Epidermal melanocyte (primary cell): ENCODE data around the gene ATXN1.

Experiments
- DNase-seq: peaks from one replicate; pipeline ENCODE4 v3.0.0; 2011; ENCODE audit warnings: low spot score; ENCODE audit not compliant: insufficient read length

The ATXN1 gene

DNA sequence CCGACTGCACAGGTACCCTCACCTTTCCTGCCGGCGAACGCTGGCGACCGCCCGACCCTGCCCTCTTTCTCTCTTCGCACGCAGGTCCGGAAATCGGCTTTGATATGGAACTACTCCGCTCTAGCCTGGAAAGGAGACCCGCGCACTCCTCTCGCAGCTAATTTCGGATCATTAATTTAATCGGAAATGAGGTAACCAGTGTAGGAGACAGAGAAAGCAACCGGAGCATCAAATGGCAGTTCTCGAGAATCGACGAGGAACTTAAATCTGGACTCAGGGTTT is 949 bp upstream of the ATXN1 start:
- no peak for DNase-seq

- DNase-seq = peak; percentile 55
Observed at GRCh38 chr6:16761471-16762267, 409 bp upstream of the ATXN1 start.

- peak; percentile 46 for DNase-seq
Observed at GRCh38 chr6:16759646-16760515, 1.4 kb downstream of the ATXN1 start.

GRCh38 chr6:16759181-16759645 is 2.0 kb downstream of the ATXN1 start:
- no peak for DNase-seq

GRCh38 chr6:16758163-16758975 is 2.9 kb downstream of the ATXN1 start:
- DNase-seq = no peak

DNA sequence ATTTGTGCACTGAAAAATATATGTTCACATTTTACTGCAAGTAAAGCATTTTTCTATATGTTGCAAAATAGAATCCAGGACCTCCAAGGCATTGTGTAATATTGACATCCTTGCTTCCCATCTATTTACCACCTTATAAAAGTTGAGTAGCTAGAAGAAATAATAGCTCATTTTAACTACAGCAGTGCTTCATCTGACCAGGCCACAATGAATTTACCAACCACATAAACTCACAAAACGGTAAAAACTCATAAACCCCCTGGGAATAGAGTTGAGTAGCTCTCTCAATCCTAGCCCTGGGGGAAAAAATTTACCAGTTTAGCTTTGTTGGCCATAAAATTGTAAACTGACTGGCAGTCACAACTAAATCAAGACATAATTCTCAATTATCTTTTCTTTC is 3.9 kb downstream of the ATXN1 start:
- DNase-seq = no peak

DNA sequence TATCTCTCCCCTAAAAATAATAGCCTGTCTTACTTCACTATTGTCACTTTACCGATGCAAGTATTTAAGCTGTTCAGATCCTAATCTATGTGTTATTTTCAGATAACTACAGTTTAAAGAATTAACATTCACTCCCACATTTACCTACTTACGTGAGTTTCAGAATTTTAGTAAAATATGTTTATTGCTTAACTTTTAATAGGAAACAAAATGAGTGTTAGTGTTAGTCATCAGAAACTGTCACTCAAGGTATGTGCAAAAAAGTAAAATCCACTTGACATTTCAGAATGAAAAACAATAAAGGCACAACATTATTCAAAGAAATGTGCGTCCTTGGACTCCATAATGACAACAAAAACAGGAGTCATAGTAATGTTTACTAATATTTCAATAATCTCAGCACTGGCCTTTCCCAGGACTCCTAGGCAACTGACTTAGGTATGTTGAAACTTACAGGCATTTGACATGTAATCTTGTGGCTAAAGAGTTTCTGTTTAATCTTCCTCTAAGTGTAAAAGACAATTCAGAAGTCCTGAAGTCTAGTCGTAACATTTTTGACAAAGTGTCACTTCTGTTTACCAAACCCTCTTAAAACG is 4.5 kb downstream of the ATXN1 start:
- DNase-seq = no peak

GRCh38 chr6:16755544-16755943 is 5.7 kb downstream of the ATXN1 start:
- no peak for DNase-seq

DNA sequence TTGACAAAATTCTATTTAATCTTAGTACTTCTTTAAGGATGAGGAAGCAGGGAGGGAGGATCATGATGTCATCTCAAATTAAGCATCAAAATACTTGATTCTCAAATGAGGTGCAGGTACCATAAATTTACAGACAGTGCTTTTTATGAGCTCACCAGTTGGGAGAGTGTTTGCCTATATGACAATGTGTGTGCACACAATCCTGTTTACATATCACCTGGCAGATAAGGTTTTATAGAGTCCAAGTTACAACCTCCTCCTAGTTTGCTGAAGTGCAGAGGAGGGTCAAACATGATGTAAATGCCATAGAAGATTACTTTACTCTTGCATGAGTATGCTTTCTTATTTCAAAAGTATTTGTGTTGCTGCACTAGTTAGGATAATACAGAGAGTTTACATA is 6.4 kb downstream of the ATXN1 start:
- no peak for DNase-seq

- DNase-seq = no peak
Observed at GRCh38 chr6:16754274-16754673, 7.0 kb downstream of the ATXN1 start.

DNA sequence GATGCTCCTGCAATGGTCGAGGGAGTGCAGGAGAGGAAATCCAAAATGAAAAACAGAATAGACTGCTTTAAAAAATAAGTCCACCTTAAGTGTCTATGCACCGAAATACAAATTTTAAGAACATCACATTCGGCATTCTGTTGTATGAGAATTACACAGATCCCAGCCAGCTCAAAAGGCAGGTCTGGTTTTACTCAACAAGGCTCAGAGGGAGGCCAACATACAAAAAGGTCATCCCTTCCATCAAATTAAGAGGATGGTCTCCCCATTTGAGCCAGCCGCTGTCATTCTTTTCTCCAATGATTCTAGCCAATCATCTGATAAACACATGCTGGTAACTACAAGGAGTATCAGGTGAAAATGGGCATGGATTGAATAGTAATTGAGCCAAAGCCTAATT is 7.9 kb downstream of the ATXN1 start:
- DNase-seq = no peak

DNA sequence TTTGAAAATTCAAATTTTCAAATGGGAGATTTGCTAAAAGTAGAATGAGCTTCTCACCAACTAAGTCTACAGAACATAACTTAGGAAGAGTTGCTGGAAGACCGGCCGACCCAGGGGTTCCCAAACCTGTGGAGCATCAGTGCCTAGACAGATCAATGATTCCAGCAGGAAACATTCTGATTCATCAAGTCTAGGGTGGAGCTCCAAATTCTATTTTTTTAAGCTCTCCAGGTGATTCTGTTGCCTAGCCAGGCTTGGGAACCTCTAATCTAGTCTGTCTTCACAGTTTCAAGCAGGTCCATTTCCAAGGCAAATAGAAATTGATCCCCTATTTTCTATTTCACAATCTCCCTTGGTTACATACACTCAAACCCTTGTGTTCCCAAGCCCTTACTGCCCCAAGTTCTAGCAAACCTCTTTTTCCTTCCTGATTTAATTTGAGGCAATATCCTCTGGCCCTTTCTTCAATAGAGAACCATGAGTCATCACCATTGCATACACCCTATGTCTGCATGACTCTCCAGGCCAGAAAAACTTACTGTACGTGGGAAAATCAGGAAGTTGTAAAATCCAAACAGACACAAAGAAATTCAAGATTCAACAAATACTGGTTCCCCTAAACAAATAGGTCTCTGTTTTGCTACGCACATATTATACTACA is 8.9 kb downstream of the ATXN1 start:
- no peak for DNase-seq

- no peak for DNase-seq
Observed at GRCh38 chr6:16751251-16751946, 9.9 kb downstream of the ATXN1 start.

DNA sequence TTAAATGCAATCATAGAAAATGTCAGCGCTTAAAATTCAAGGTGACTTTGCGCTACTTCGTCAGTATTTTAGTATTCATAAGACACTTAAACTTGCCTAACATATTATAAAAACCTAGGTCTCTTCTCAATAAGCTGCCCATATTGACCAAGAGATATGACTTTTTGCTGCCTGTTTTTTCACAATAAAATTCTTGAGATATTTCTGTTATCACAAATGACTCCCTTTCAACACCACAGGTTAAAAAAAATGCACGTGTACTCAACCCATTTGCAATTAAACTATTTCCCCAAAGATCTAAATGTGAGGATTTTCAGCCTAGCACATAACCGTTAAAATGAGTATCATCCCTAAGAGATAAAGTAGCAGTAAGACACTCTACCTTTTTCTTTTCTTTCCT is 10.7 kb downstream of the ATXN1 start:
- no peak for DNase-seq

DNA sequence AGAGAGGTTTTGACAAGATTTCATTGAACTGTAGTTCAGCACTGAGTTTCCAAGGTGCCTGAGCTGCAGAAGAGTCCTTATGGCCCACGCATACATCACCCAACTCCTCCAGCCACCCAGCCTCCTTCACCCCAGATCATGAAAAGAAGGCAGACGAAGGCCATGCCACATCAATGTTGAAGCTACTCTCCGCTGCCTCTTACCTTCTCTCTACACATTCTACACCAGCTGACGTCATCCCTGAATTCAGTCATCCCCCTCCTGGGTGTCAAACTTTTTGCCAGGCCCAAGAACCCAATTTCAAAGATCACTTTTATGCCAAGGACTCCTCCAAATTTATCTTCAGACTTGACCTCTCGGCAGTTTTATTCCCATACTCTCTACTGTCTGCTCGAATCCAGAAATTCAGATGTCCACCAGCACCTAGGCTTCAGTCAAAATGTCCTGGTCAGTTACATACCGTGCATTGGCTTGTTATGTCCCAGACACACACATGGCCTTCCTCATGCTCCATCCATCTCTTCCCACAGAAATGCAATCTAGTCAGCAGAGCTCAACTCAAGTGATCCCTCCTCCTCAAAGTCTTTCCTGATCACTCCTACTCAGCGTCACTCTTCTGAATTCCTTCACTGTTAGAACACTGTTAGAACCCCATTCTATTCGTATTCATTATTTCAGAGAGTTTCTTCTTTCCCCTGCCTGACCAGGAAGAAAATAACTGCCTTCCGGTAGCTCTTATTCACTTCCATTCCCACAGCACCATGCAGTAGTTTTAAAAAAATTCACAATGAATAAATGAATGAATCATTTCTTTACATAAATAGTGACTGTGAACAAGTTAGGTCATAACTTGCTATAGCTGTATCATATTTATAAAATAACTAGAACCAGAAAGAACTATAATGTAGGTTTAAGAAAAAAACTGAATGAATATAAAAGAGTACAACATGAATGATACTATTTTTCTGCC is 11.5 kb downstream of the ATXN1 start:
- no peak for DNase-seq

- DNase-seq = no peak
Observed at GRCh38 chr6:16748025-16748319, 13.3 kb downstream of the ATXN1 start.

DNA sequence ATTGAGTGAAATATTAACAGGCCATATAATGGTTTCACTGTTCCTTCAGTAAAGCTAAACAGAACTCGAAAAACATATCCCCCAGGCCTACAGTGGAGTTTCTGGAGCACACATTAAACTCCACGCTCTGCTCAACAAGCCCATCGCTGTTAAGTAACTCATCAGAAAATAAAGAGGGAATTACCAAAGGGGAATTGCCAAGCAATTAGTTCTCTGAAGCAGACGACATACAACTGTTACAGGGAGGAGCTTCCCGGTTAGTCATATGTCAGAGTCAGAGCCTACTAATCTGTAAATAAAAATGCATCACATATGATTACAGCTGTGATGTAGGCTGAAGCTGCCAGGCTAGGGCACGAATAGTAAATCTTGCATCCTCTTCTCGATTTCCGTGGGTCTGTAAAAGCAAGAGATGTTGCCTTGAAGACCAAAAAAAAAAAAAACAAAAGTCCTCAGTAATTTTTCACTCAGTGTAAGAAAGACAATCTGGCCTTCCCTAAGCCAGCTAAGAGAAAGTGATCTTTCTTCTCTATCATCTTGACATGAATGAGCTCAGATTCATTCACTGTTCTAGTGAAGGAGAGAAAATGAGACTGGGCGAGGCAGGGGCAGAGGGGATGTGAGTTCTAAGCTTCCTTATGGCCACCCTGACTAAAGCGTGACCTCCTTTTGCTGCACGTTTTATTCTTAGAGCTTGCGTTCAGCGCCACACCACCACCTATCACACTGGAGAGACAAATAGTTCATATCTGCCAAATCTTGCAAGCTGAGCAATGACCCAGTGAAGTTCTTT is 13.8 kb downstream of the ATXN1 start:
- DNase-seq = peak; percentile 53

DNA sequence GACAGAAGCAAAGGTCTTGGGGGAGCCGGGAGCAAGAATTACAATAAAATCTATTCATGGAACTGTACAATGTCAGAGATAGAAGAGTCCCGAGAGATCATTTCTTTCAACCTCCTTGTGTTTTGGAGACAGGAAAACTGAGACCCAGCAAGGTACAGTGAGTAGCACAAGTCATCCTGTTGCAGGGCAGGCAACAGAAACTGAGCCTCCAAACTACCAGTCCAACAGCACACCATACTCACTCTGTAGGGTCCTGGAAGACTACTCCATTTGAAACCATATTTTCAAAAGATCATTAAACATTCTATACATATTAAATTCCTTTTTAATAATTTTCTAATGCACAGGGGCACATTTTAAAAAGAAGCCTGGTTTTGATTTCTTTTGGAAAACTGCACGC is 14.4 kb downstream of the ATXN1 start:
- DNase-seq = no peak

DNA sequence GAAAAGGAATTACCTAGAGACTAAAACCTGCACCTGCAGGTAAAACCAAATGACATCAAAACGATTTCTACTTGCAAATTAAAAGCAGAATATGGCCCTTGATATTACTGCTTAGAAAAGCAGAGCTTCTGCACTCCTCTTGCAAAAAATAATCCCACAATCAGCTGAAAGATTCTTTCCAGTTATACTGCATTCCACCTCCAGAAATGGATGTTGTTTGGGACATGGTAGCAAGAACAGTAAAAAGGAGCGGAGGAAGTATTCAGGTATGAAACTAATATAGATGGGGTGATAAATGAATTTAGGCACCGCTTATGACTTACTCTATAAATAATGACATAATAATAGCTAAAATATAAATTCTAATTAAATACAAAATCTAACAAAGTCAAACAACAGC is 14.9 kb downstream of the ATXN1 start:
- no peak for DNase-seq
